GM19099 (cell line): ENCODE results near the gene CFAP90.

Experiments
- POLR2A ChIP-seq: IDR thresholded peaks from 3 replicates; pipeline ENCODE4 v1.6.1; 2011; ENCODE audit warnings: low read depth; ENCODE audit not compliant: insufficient read length; ENCODE audit errors: extremely low read depth

Gene CFAP90

GRCh38 chr5:7813007-7813406 is 37.9 kb downstream of the CFAP90 start:
- no peak for TF ChIP-seq POLR2A

GRCh38 chr5:7811715-7812114 is 39.2 kb downstream of the CFAP90 start:
- TF ChIP-seq POLR2A, result no peak

GRCh38 chr5:7808998-7809397 is 41.9 kb downstream of the CFAP90 start:
- TF ChIP-seq POLR2A, result no peak

DNA sequence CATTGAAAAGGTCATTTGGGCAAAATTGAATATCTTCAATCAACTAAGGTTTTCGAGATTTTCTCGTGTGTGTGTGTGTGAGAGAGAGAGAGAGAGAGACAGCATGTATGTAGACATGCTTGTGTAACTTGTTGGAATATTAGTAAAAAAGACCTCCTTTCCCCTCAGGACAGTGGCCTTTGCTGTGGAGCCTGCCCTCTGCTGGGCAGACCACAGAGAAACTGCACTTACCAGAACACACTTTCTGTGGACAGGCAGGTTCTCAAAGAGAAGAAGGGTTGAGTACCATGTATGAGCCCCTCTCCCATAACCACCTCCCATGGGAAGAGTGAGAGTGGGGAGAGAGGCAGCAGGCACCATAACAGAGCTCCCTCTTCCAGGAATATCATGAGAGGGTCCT is 45.6 kb downstream of the CFAP90 start:
- no peak for TF ChIP-seq POLR2A

GRCh38 chr5:7803937-7804336 is 47.0 kb downstream of the CFAP90 start:
- TF ChIP-seq POLR2A, result no peak

- TF ChIP-seq POLR2A, result no peak
These were observed 48.1 kb downstream of the CFAP90 start for GRCh38 chr5:7802855-7803254.

- TF ChIP-seq POLR2A, result no peak
These were observed 48.9 kb downstream of the CFAP90 start for GRCh38 chr5:7801891-7802614.

- no peak for TF ChIP-seq POLR2A
These were observed 55.6 kb downstream of the CFAP90 start for GRCh38 chr5:7795306-7795705.

- TF ChIP-seq POLR2A, result no peak
These were observed 56.1 kb downstream of the CFAP90 start for GRCh38 chr5:7794823-7795222.

- no peak for TF ChIP-seq POLR2A
These were observed 56.6 kb downstream of the CFAP90 start for GRCh38 chr5:7794311-7794710.

DNA sequence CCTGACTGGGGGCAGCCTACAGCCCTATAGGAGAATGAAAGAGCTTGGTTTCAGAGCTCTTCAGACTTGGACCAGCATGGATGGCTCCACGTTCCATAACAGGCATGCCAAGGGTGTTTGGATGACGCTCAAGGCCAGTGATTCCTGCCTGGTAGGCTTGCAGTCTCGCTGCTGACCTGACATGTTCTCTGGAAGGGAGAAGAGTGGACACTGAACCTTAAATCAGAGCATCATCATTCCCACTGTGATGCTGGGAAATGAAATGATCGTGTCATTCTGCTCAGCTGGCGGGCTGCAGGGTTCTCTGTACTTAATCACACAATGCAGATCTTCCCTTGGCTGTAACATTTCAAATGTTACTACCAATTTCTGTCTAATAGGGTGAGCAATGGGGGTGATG is 57.0 kb downstream of the CFAP90 start:
- TF ChIP-seq POLR2A, result no peak

DNA sequence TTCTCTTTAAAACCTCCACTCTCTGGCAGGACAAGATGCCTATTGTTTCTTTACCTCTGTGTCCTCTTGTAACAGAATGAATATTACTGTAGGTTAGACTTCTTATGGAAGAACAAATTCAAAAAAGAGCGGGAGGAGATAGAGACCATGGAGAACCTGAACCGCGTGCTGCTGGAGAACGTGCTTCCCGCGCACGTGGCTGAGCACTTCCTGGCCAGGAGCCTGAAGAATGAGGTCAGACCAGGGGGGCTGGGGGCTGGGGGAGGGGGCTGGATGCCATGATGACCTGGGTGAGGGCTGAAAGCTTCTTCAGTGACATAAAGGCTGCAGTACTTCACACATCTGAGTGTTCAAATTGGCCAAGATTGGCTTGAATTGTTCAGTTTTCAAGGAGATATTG is 61.4 kb downstream of the CFAP90 start:
- no peak for TF ChIP-seq POLR2A

DNA sequence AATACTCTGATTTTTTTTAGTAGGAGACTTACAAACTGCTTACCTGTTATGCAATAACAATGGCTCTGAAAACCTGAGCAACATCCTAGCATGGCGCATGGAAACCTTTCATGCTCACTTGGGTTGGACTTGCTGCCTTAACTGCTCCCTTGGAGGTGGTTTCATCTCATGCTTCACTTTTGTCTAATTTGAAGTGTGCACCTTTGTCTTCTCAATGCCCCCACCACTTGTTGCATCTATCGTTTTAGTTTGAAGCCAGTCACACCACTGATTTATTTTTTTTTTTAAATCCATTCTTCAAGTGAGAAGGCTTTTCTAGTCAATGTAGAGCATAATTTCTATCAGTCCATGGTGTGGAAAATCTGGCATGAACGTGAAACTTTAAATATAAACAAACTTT is 63.2 kb downstream of the CFAP90 start:
- TF ChIP-seq POLR2A, result no peak

- no peak for TF ChIP-seq POLR2A
These were observed 66.1 kb downstream of the CFAP90 start for GRCh38 chr5:7784683-7785380.

GRCh38 chr5:7781899-7782298 is 69.0 kb downstream of the CFAP90 start:
- TF ChIP-seq POLR2A, result no peak
